B cell (primary cell): Measurements from ENCODE around the gene CMTM1. TPM values are rescaled to one million over a fixed set of nuclear protein-coding genes. Genes with fewer than 3 reads are reported as not detected.

Experiments
- ATAC-seq: fragments of 200-7000 bp; cut with Tn5 transposase; one replicate; pipeline ENCODE4 v1.10.0; 2021; ENCODE audit warnings: low read depth, mild to moderate bottlenecking, moderate number of reproducible peaks, moderate library complexity
- CTCF ChIA-PET: fragments of 350-600 bp; sonication (Branson Sonifier 250); formaldehyde crosslinking; loops from one replicate; lab custom pipeline; 2021; ENCODE audit warnings: antibody characterized with exemption, inconsistent platforms; lab: Charles Lee
- POLR2A ChIA-PET: fragments of 350-600 bp; sonication (Branson Sonifier 250); formaldehyde crosslinking; loops from one replicate; lab custom pipeline; 2021; ENCODE audit warnings: antibody characterized with exemption; lab: Charles Lee
- DNase-seq: peaks from one replicate; pipeline ENCODE4 v3.0.0; 2013
- H2AFZ ChIP-seq: 2 replicates; pipeline ENCODE4 v1.6.1; 2012; ENCODE audit warnings: mild to moderate bottlenecking, low read depth, low read length; ENCODE audit not compliant: insufficient read depth, poor library complexity, severe bottlenecking
- H3K27ac ChIP-seq, 2 donors: 1 replicate in 1 of 2; 2 replicates in 1 of 2; pipeline ENCODE4 v1.5.1; 2012 to 2013; ENCODE audit warnings: low read length in 2 of 2, mild to moderate bottlenecking in 2 of 2, moderate library complexity in 1 of 2
- H3K27me3 ChIP-seq, 4 experiments: fragments of 200-600 bp in 1 of 4; sonication (generic) in 1 of 4; replicated peaks in 1 of 4; 1 replicate in 2 of 4; 2 replicates in 2 of 4; pipeline versions ENCODE4 v1.6.1 to v1.7.0; 2013 to 2016; ENCODE audit warnings: low read length in 3 of 4, mild to moderate bottlenecking in 2 of 4, mixed read lengths in 1 of 4, moderate library complexity in 1 of 4; ENCODE audit not compliant: insufficient read depth in 4 of 4, control insufficient read depth in 3 of 4; ENCODE audit errors: control extremely low read depth in 1 of 4
- H3K36me3 ChIP-seq, 2 experiments: replicated peaks in 1 of 2; 1 replicate in 1 of 2; 2 replicates in 1 of 2; pipeline versions ENCODE4 v1.6.1 to v1.7.1; 2013; ENCODE audit warnings: low read length in 1 of 2; ENCODE audit not compliant: insufficient read depth in 2 of 2, control insufficient read depth in 1 of 2; ENCODE audit errors: control extremely low read depth in 1 of 2, extremely low read depth in 1 of 2
- H3K4me1 ChIP-seq, 2 donors: fragments of 200-600 bp in 1 of 2; sonication (generic) in 1 of 2; 1 replicate in 1 of 2; 2 replicates in 1 of 2; pipeline versions ENCODE4 v1.5.1 to v1.6.1; 2013 to 2017; ENCODE audit warnings: low read length in 2 of 2; ENCODE audit not compliant: control insufficient read depth in 2 of 2, insufficient read depth in 2 of 2
- H3K4me2 ChIP-seq: replicated peaks from 2 replicates; pipeline ENCODE3; 2012; ENCODE audit warnings: mild to moderate bottlenecking, low read depth, low read length; ENCODE audit not compliant: poor library complexity, severe bottlenecking
- H3K4me3 ChIP-seq, 5 experiments: fragments of 200-600 bp in 1 of 5; sonication (generic) in 1 of 5; 1 replicate in 3 of 5; 2 replicates in 2 of 5; pipeline versions ENCODE4 v1.5.1 to v1.7.0; 2011 to 2016; ENCODE audit warnings: low read length in 4 of 5, mild to moderate bottlenecking in 4 of 5, low read depth in 2 of 5, control low read depth in 1 of 5, moderate library complexity in 1 of 5; ENCODE audit not compliant: insufficient read depth in 1 of 5; ENCODE audit errors: control extremely low read depth in 1 of 5, extremely low read depth in 1 of 5
- H3K79me2 ChIP-seq: fragments of 200-600 bp; sonication (generic); one replicate; pipeline ENCODE4 v1.6.0; 2016; ENCODE audit warnings: low read length; ENCODE audit not compliant: control insufficient read depth, insufficient read depth
- H3K9ac ChIP-seq: fragments of 200-600 bp; sonication (generic); 2 replicates; pipeline ENCODE4 v1.6.1; 2017; ENCODE audit warnings: mild to moderate bottlenecking, low read length, moderate library complexity
- H3K9me3 ChIP-seq, 3 donors: one replicate each; pipeline versions ENCODE4 v1.6.1 to v1.7.1; 2013; ENCODE audit warnings: low read length in 2 of 3; ENCODE audit not compliant: control insufficient read depth in 2 of 3, insufficient read depth in 1 of 3; ENCODE audit errors: control extremely low read depth in 1 of 3
- H4K20me1 ChIP-seq: 2 replicates; pipeline ENCODE4 v1.6.0; 2012; ENCODE audit warnings: mild to moderate bottlenecking, low read length; ENCODE audit not compliant: insufficient read depth, control insufficient read depth, poor library complexity, severe bottlenecking
- H3K27ac Mint-ChIP-seq: one replicate; pipeline ENCODE4 v1.8.0; 2021; ENCODE audit warnings: mixed read lengths
- H3K27me3 Mint-ChIP-seq: one replicate; pipeline ENCODE4 v1.8.0; 2021; ENCODE audit warnings: mixed read lengths
- H3K4me1 Mint-ChIP-seq: one replicate; pipeline ENCODE4 v1.8.0; 2021; ENCODE audit warnings: mixed read lengths
- H3K4me3 Mint-ChIP-seq: one replicate; pipeline ENCODE4 v1.8.0; 2021; ENCODE audit warnings: mixed read lengths
- H3K9me3 Mint-ChIP-seq: one replicate; pipeline ENCODE4 v1.8.0; 2022; ENCODE audit warnings: mixed read lengths; ENCODE audit not compliant: insufficient read depth
- EZH2 ChIP-seq: IDR thresholded peaks from 2 replicates; pipeline ENCODE4 v1.6.1; 2012; ENCODE audit warnings: borderline replicate concordance, low read depth, mild to moderate bottlenecking, moderate library complexity, low read length; ENCODE audit not compliant: insufficient read depth, poor library complexity, severe bottlenecking
- whole genome bisulfite sequencing: methylation state at CpG from one replicate; pipeline ENCODE4 v1.1.5; 2013; ENCODE audit warnings: missing lambda C conversion rate; ENCODE audit not compliant: insufficient coverage; 5-methylcytosine and 5-hydroxymethylcytosine counted together
- intact Hi-C: fragments of 100-400 bp; cut with micrococcal nuclease; formaldehyde crosslinking; loops from one replicate; pipeline ENCODE4 v1.10.0; 2022
- polyA plus RNA-seq: library from polyadenylated mRNA; depleted of rRNA; stranded (reverse); fragments of >200 nt; gene quantifications from 2 replicates; pipeline ENCODE4 v1.2.3, GENCODE V29; 2012
- total RNA-seq, 2 donors: library from RNA; stranded (reverse); fragments of 120-200 nt in 1 of 2; gene quantifications; 1 replicate in 1 of 2; 2 replicates in 1 of 2; pipeline versions ENCODE4 v1.2.3 to v1.2.4, GENCODE V29; 2013 to 2022
- TF ChIP-seq, protein P1 (sequence below): fragments of 200-600 bp; IDR thresholded peaks from one replicate; pipeline ENCODE4 v1.8.0; 2022; ENCODE audit warnings: antibody characterized with exemption, mild to moderate bottlenecking

The CMTM1 gene
- total and polyA plus RNA-seq, 2 donors (not counting 1 experiment from before 2014, with no cell fraction given), result 1.6 to 5.9 TPM

DNA sequence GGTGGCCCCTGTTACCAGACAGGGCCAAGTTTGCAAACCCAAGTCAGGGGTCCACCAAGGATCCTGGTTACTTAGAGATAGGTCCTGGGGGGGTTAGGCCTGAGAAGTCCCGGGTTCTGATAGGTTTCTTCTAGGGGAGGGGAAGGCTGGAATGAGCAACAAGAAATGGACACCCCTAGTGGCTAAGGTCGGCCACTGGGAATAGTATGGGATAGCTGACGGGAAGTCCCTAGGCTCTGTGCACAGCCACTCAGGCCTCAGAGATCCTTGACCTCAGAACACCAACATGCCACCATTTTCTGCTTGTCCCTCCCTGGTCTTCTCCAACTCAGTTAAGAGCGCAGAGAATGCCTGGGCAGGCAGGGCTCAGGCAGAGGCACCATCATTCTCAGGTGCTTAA lies 29.7 kb upstream of the CMTM1 start:
- Histone ChIP-seq H3K9ac (no peak overlapping the region), H4K20me1 (no peaks in the 10 kb centered on the region), H2AFZ (no peak overlapping the region), H3K4me3 (no peak overlapping the region), H3K27ac (no peak overlapping the region), H3K36me3 (no peaks in the 10 kb centered on the region), H3K9me3 (no peaks in the 10 kb centered on the region), H3K79me2 (no peaks in the 10 kb centered on the region), H3K27me3 (no peaks in the 10 kb centered on the region), H3K4me2 (no peak overlapping the region), H3K4me1 (peaks cover 23 to 25% of the 10 kb centered on the region in 2 donors)
- ATAC-seq (no peak), DNase-seq (no peak)
- Mint-ChIP-seq H3K9me3 (no peaks in the 10 kb centered on the region), H3K4me3 (no peak overlapping the region), H3K27ac (no peak overlapping the region), H3K4me1 (peaks cover 36% of the 10 kb centered on the region), H3K27me3 (no peaks in the 10 kb centered on the region)
- TF ChIP-seq, protein P1, sequence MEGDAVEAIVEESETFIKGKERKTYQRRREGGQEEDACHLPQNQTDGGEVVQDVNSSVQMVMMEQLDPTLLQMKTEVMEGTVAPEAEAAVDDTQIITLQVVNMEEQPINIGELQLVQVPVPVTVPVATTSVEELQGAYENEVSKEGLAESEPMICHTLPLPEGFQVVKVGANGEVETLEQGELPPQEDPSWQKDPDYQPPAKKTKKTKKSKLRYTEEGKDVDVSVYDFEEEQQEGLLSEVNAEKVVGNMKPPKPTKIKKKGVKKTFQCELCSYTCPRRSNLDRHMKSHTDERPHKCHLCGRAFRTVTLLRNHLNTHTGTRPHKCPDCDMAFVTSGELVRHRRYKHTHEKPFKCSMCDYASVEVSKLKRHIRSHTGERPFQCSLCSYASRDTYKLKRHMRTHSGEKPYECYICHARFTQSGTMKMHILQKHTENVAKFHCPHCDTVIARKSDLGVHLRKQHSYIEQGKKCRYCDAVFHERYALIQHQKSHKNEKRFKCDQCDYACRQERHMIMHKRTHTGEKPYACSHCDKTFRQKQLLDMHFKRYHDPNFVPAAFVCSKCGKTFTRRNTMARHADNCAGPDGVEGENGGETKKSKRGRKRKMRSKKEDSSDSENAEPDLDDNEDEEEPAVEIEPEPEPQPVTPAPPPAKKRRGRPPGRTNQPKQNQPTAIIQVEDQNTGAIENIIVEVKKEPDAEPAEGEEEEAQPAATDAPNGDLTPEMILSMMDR, result no peak
- TF ChIP-seq EZH2, result no peak
- intact Hi-C loops, result no loop called here
- WGBS, result 92% methylated on average over 4 of the region's 4 CpGs
- POLR2A ChIA-PET, result interaction anchor here (0.9 to 1.2 kb wide), 3 partner anchors 14 to 16 kb away, joined by 3 to 7 read pairs (median 3); partner anchors contain the start of gene CKLF
- CTCF ChIA-PET, result interaction anchor here (0.6 to 1.6 kb wide), 3 partner anchors 11 to 782 kb away, joined by 3 to 4 read pairs (median 4); partner anchors contain the start of gene CKLF

DNA sequence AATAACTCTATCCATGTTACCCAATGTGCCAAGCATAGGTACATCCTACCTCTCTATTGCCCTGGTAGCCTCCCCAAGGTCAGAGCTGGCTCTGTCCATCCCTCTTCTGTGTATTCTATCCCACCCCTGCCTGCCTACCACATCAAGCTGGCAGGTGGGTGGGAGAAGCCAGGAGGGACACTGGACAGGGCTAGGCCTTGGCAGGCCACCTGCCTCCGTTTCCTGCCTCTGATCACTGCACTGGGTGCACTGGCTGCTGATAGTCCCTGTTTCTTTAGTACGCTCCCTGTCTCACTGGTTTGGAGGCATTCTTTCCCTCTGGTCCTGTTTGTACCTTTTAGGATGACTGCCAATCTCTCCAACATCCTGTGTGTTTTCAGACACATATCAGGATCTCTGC lies 29.0 kb upstream of the CMTM1 start:
- Histone ChIP-seq H3K4me3 (no peak overlapping the region), H3K27ac (no peak overlapping the region), H3K9me3 (no peaks in the 10 kb centered on the region), H2AFZ (no peak overlapping the region), H3K9ac (no peak overlapping the region), H3K79me2 (no peaks in the 10 kb centered on the region), H3K27me3 (no peaks in the 10 kb centered on the region), H3K4me1 (peaks cover 23 to 25% of the 10 kb centered on the region in 2 donors), H3K4me2 (no peak overlapping the region), H3K36me3 (no peaks in the 10 kb centered on the region), H4K20me1 (no peaks in the 10 kb centered on the region)
- H3K4me3 Mint-ChIP-seq, result no peak overlapping the region
- no peaks in the 10 kb centered on the region for H3K27me3 Mint-ChIP-seq
- no peaks in the 10 kb centered on the region for H3K9me3 Mint-ChIP-seq
- ChIA-PET POLR2A (interaction anchor here (0.6 kb wide), 1 partner anchor 27 kb away, joined by 3 read pairs; no protein-coding TSS in a partner anchor), CTCF (interaction anchor here (1.6 kb wide), 1 partner anchor 12 kb away, joined by 4 read pairs; no protein-coding TSS in a partner anchor)
- ATAC-seq, result no peak
- TF ChIP-seq, protein P1, result no peak
- TF ChIP-seq EZH2, result no peak
- no peak for DNase-seq
- peaks cover 42% of the 10 kb centered on the region for H3K4me1 Mint-ChIP-seq
- intact Hi-C loops, result no loop called here
- WGBS, result 91% methylated on average over 2 of the region's 2 CpGs
- no peak overlapping the region for H3K27ac Mint-ChIP-seq
